GM18502 (cell line): Measurements from ENCODE around the gene SWI5.

ENCODE experiments used
- ATAC-seq: cut with Tn5 transposase; IDR thresholded peaks from one replicate; pipeline ENCODE4 v1.9.1; 2021; ENCODE audit warnings: mild to moderate bottlenecking; ENCODE audit not compliant: unreplicated experiment, poor library complexity

Gene SWI5

DNA sequence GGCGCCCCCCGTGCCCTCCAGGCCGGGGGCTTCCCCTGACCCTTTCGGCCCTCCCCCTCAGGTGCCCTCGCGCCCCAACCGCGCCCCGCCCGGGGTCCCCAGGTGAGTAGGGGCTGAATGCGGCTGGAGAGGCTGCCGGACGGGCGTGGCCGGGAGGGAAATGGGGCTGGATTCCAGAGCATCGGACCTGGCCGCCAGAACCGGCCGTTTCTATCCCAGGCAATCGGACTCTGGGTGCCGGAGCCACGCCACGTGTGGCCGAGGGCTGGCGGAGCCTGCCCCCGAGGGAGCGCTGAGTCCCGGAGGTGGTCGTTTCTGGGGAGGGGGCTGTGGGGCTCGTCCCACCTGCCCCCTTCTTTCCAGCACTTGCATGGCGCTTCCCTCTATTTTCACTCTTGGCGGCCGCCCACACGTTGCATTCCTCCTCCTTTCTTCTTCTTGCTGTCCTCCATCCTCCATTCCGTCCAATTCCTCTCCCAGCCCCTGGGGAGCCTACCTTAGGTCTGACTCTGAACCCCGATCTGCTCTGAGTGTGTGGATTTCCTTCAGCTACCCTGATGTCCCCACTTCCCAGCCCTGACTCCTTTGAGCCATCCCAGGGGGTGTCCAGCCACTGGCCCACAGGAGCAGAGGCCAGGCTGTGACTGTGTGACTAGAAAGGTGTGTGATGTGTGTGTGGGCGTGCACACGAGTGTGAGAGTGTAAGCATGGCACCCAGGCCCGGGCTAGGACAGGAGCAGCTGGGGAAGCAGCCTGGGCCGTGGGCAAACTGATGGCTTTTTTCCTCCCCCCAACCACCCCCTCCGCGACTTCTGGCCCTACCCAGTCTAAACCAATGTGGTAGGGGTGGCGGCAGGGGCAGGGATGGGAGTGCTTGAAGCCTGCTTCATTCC lies 25.0 kb upstream of the SWI5 start:
- ATAC-seq = peak; percentile 30

DNA sequence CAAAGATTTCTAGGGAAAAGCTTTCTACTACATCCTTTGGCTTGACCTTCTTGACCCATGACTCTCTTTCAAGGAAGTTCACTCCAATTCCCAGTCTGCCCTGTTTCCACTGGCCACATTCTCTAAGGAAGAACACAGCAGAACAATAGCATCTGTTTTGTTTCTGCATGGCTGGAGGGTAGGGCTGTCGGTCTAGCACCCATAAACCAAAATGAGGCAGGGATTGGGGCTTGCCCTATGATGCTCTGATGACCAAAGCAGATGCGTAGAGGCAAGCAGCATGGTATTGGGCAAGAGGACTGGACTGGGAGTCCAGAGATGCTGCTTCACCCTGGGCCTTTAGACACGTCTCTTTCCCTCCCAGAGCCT lies 24.4 kb upstream of the SWI5 start:
- no peak for ATAC-seq

GRCh38 chr9:128252317-128253139 lies 23.5 kb upstream of the SWI5 start:
- no peak for ATAC-seq

DNA sequence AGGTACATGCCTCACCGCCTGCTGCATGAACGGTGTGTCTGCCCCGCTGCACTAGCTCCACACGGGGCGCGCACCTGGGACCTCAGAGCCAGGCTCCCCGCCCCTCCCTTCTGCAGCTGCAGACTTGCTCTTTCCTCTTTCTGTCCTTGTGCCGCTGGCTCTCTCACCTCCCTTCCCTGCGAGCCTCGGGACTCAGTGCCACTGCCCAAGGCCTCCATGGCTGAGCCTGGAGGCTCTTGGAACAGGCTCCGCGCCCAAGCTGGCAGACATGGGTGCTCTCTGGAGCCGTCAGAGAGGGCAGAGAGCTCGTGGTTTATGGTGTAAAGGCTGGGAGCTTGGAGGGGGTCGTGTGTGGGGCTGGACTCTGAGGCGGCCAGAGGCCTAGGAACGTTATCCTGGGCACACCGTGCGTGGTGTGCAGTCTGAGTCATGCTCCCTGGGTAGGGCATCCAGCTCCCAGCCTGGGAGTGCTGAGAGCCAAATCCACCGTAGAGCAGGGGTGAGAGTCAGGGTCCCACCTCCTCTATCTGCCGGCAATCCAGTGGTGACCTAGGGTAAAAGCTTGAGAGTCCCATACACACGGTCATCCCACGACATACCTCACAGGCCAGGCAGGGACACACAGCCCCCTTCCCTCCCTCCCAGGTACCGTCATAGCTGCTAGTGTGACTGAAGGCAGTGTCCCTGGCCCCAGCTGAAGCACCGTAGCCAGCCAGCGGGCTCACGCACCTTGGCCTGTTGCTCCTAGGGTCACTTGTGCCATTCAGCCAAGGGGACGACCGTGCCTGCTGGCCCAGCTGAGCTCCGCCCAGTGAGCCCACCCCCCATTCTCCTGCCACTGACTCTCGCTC lies 22.7 kb upstream of the SWI5 start:
- no peak for ATAC-seq

DNA sequence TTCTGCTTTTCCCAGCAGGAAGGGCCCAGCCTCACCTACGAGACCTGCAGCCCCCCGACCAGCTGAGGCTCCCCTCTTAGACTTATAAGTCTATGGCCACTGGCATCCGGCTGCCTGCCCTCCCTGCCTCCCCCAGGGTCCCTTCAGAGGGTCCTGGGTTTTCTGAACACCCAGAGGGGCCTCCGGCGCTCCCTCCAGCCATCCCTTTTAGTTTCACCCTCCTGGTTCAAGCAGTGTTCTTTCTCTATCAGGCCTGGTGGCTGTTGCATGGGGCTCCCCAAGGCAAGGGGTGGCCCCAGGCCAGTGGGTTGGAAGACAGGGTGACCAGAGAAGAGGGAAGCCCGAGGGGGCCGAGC lies 22.1 kb upstream of the SWI5 start:
- no peak for ATAC-seq

DNA sequence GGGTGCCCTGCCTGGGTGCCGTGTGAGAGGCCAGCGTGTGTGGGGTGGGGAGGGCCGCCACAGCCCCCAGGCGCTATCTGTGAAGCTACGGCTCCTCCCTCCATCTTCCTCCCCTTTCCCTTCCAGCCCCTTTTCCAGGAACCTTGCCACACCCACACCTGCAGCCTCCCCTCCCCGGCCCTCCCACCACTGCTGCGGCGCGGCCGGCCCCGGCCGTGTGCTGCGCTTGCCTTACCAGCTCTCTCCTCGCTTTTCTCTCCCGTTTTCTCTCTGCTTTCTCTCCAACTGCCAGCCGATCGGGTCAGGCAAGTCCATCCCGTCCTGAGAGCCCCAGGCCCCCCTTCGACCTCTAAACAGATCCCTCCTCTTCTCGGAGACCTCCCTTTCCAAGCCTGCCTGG lies 21.7 kb upstream of the SWI5 start:
- ATAC-seq = no peak

GRCh38 chr9:128254855-128255759 lies 21.0 kb upstream of the SWI5 start:
- no peak for ATAC-seq

DNA sequence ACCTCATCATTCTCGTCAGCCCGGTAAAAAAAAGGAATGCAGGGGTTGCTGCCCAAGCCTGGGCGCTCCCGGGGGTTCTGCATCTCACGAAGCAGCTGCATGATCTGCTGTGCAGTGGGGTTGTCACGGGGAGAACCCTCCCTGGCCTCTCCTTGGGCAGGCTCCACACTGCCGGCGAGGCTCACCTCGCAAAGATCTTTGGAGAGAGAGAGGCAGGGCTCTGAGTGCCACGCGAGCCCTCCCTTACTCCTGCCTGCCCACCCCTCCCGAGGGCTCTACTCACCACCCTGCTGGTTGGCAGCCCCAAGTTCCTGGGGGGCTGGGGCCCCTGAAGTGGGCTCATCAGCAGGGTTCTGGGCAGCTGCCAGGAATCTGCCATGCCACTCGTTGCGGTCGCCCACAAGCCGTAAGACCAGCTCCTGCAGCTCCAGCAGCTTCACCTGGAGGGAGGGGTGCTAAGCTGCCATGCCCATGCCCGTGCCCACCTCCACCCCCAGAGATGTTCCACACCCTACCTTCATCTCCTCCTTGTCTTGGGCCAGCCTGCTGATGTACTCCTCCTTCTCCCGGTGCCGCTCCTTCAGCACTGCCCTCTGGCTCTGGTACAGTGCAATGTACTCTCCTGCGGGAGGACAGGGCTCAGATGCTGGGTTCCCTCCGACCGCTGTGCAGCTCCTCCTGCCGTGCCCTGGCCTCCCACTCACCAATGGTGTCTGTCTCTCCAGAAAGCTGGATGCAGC lies 18.8 kb upstream of the SWI5 start:
- ATAC-seq = no peak

DNA sequence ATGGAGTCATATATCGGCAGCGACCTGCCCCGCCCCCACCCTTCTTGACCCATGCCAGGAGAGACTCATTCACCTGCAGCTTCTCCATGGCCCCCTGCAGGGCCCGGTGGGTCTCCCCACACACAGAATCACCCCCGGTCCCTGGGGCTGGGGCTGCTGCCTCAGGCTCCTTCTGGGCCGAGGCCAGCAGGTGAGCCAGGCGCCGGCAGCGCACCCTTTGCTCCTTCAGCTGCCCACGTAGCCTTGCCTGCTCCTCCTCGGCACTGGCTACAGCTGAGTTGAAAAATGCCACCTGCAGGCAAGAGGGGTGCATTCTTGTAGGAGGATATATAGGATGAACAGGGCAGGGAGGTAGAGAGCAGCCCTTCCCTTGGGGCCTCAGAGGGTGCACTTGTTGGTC lies 18.2 kb upstream of the SWI5 start:
- no peak for ATAC-seq

DNA sequence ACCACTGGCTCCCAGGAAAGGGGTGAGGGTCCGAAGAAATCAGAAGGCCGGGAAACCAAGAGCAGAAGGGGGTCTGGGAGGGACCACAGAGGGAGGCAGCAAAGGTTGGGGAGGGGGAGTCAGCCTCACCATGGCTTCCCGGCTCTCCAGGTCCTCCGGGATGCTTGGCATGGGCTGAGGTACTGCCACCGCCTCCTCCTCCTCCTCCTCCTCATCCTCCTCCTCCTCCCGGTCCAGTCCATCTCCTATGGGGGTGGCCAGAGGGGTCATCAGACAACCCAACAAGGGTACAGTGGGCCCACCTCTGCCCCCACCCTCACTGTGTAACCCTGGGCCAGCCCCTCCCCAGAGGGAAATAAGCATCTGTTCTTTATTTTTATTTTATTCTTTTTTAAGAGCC lies 17.8 kb upstream of the SWI5 start:
- ATAC-seq = no peak

- ATAC-seq = no peak
These were observed 16.9 kb upstream of the SWI5 start for GRCh38 chr9:128259156-128259555.

DNA sequence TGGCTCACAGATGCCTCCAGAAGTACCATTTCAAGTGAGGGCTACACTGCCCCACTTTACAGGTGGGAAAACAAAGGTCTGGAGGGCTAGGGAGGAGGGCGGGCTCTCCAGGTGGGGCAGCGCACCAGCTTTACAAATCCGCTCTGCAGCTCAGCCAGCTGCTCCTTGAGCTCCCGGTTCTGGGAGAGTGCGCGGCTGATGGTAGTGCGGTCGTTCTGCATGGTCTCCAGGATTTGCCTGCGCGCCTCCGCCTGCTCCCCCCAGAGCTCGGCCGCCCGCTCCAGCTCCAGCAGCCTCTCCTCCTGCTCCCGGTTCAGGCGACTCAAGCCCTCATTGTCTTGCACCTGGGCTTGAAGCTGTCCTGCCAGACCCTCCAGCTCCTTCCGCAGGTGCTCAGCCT lies 15.7 kb upstream of the SWI5 start:
- ATAC-seq = no peak

- ATAC-seq = no peak
These were observed 13.4 kb upstream of the SWI5 start for GRCh38 chr9:128262687-128263086.

DNA sequence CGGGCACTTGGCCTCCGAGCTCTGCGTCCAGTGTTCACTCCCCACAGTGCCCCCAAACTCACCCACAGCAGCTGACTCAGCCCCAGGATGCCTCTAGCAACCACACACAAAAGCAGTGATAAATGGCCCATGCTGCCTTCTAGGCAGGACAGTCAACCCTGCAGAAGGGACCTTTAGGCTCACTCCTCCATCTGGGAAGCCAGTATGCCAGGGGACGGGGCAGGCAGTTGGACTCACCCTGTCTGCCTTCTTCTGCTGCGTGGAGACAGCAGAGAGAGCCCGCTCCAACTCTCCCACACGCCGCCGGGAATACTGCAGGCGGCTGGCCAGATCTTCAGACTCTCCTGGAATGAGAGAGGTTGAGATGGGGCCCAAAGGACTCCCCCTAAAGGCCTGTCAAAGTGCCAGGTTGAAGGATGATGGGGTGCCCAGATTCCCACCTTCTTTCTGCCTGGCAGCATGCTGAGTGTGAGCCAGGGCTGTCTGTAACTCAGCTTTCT lies 10.7 kb upstream of the SWI5 start:
- ATAC-seq = no peak

GRCh38 chr9:128266868-128267590 lies 9.0 kb upstream of the SWI5 start:
- no peak for ATAC-seq

GRCh38 chr9:128271112-128271511 lies 5.0 kb upstream of the SWI5 start:
- ATAC-seq = no peak

DNA sequence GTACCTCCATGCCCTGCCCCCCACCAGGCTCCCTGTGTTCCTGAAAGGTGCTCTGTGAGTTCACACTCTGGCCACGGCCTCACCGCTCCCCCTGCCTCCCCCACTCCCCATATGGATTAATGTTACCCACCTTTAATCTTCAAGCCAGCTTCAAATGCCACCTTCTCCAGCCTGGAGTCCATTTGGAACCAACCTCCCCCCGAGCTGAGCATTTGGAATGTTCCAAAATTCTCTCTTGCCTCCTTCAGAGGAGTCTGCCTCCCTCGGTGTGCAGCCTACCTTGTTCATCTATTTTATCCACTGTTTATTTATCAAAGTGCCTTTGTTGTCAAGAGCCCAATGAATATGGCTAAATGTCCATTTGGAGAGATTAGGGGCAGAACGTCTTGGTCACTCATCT lies 4.6 kb upstream of the SWI5 start:
- no peak for ATAC-seq

GRCh38 chr9:128274245-128274644 lies 1.8 kb upstream of the SWI5 start:
- no peak for ATAC-seq
